ENCODE data around the gene NLRP1.

DNA sequence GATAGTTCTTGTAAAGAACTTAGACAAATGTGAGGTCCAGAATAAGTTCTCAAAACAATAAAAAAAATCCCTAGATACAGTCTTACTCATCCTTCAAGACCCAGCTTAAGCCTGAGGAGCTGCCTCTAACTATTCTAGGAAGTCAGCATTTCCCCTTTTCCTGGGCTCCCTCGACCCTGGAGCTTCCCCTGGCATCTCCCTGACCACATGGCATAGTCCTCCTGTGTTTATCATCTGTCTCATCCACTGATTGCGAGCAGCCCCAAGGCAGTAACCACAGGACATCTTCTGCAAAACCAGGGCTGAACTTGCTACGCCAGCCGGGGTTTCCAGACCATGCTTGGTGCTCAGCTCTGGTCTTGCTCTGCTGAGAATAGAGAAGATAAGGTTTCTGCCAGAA, 36.7 kb upstream of the NLRP1 start:
- TF ChIP-seq, protein P1, sequence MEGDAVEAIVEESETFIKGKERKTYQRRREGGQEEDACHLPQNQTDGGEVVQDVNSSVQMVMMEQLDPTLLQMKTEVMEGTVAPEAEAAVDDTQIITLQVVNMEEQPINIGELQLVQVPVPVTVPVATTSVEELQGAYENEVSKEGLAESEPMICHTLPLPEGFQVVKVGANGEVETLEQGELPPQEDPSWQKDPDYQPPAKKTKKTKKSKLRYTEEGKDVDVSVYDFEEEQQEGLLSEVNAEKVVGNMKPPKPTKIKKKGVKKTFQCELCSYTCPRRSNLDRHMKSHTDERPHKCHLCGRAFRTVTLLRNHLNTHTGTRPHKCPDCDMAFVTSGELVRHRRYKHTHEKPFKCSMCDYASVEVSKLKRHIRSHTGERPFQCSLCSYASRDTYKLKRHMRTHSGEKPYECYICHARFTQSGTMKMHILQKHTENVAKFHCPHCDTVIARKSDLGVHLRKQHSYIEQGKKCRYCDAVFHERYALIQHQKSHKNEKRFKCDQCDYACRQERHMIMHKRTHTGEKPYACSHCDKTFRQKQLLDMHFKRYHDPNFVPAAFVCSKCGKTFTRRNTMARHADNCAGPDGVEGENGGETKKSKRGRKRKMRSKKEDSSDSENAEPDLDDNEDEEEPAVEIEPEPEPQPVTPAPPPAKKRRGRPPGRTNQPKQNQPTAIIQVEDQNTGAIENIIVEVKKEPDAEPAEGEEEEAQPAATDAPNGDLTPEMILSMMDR (IDR thresholded peaks at IDR 0.05) = no peak
- TF ChIP-seq POLR2A (IDR thresholded peaks at IDR 0.05) = no peak
